GM21360 (cell line): ENCODE measurements around the gene MAN1B1.

Experiments used
- ATAC-seq: cut with Tn5 transposase; IDR thresholded peaks from one replicate; pipeline ENCODE4 v1.9.1; 2021; ENCODE audit warnings: mild to moderate bottlenecking, moderate library complexity; ENCODE audit not compliant: unreplicated experiment

The MAN1B1 gene

GRCh38 chr9:137084526-137084925 lies 2.3 kb upstream of the MAN1B1 start:
- ATAC-seq, result no peak

- ATAC-seq, result no peak
These were observed 760 bp upstream of the MAN1B1 start for GRCh38 chr9:137085920-137086530.

GRCh38 chr9:137087409-137087925 lies 682 bp downstream of the MAN1B1 start:
- peak; percentile 1 for ATAC-seq

- ATAC-seq, result no peak
These were observed 1.3 kb downstream of the MAN1B1 start for GRCh38 chr9:137088121-137088520.

- ATAC-seq, result no peak
These were observed 2.6 kb downstream of the MAN1B1 start for GRCh38 chr9:137089232-137089947.

- no peak for ATAC-seq
These were observed 9.1 kb downstream of the MAN1B1 start for GRCh38 chr9:137095664-137096517.

GRCh38 chr9:137096785-137097546 lies 10.2 kb downstream of the MAN1B1 start:
- ATAC-seq, result no peak

GRCh38 chr9:137097761-137098462 lies 11.1 kb downstream of the MAN1B1 start:
- no peak for ATAC-seq

GRCh38 chr9:137099231-137099630 lies 12.4 kb downstream of the MAN1B1 start:
- ATAC-seq, result no peak

- no peak for ATAC-seq
These were observed 16.6 kb downstream of the MAN1B1 start for GRCh38 chr9:137103206-137103999.

GRCh38 chr9:137105814-137106661 lies 19.3 kb downstream of the MAN1B1 start:
- ATAC-seq, result no peak

- ATAC-seq, result no peak
These were observed 20.0 kb downstream of the MAN1B1 start for GRCh38 chr9:137106662-137107250.

GRCh38 chr9:137107312-137107921 lies 20.6 kb downstream of the MAN1B1 start:
- ATAC-seq, result no peak

- ATAC-seq, result no peak
These were observed 21.2 kb downstream of the MAN1B1 start for GRCh38 chr9:137107982-137108381.

- ATAC-seq, result no peak
These were observed 21.9 kb downstream of the MAN1B1 start for GRCh38 chr9:137108608-137109249.

GRCh38 chr9:137109250-137110146 lies 22.7 kb downstream of the MAN1B1 start:
- ATAC-seq, result no peak
